Measurements from ENCODE around the gene HOXA1. TPM values are rescaled to one million over a fixed set of nuclear protein-coding genes. Genes with fewer than 3 reads are reported as not detected.

The HOXA1 gene
- total RNA-seq, 4 donors from 2014 or later, result 1.6 to 2.5 (median 2.2) TPM

- H3K27ac ChIP-seq, result peak overlapping the region; percentile 96 to 99 (median 99)
- WGBS, 2 donors, result 34 to 36% methylated on average over 13 of the region's 13 CpGs
- intact Hi-C loops (cut with DNase I), result no loop called here
Measured at GRCh38 chr7:27104341-27105058, 8.7 kb upstream of the HOXA1 start.

GRCh38 chr7:27103489-27104226 lies 7.9 kb upstream of the HOXA1 start:
- intact Hi-C loops (cut with DNase I), result no loop called here
- TF ChIP-seq CTCF (IDR thresholded peaks at IDR 0.05) (no peak), POLR2A (IDR thresholded peaks at IDR 0.05) (no peak)
- H3K9me3 ChIP-seq, result no peaks in the 10 kb centered on the region
- peaks cover 10 to 97% (median 35%) of the 10 kb centered on the region in 3 donors for H3K4me1 ChIP-seq
- peak overlapping the region; percentile 96 to 99 (median 99) for H3K27ac ChIP-seq
- no peak for DNase-seq
- WGBS, 2 donors, result 8 to 9% methylated on average over 25 to 28 of the region's 35 CpGs
- H3K36me3 ChIP-seq, result no peaks in the 10 kb centered on the region
- H3K4me3 ChIP-seq, result peak overlapping the region; percentile 35 to 97 (median 86)
- H3K27me3 ChIP-seq, result peaks cover 0 to 11% (median 0%) of the 10 kb centered on the region in 4 donors

More at GRCh38 chr7:27104341-27105058, 8.7 kb upstream of the HOXA1 start:
- Histone ChIP-seq H3K4me3 (peak overlapping the region in 3 of 4 donors; percentile 85 to 97 (median 88)), H3K9me3 (no peaks in the 10 kb centered on the region), H3K36me3 (no peaks in the 10 kb centered on the region), H3K4me1 (peaks cover 15 to 98% (median 43%) of the 10 kb centered on the region in 3 donors), H3K27me3 (peaks cover 0 to 11% (median 0%) of the 10 kb centered on the region in 4 donors)
- DNase-seq, result no peak
- no peak for TF ChIP-seq CTCF (IDR thresholded peaks at IDR 0.05)
- TF ChIP-seq POLR2A (IDR thresholded peaks at IDR 0.05), result no peak

- H3K4me3 ChIP-seq, result peak within 1 kb of the TSS; percentile 35 to 97 (median 86)
- no peaks in the 10 kb centered on the region for H3K9me3 ChIP-seq
- H3K36me3 ChIP-seq, result no peaks in the 10 kb centered on the region
- H3K27me3 ChIP-seq, result peaks cover 0 to 11% (median 0%) of the 10 kb centered on the region in 4 donors
- intact Hi-C loops (cut with DNase I), result no loop called here
- 9 to 11% methylated on average over 17 to 28 of the region's 29 CpGs for WGBS, 2 donors
- peak within 1 kb of the TSS; percentile 96 to 99 (median 99) for H3K27ac ChIP-seq
- peak in 2 of 4 donors; percentile 22 to 53 for TF ChIP-seq POLR2A (IDR thresholded peaks at IDR 0.05)
- no peak for TF ChIP-seq CTCF (IDR thresholded peaks at IDR 0.05)
- H3K4me1 ChIP-seq, result peaks cover 9 to 97% (median 30%) of the 10 kb centered on the region in 3 donors
- DNase-seq, result no peak
Measured at GRCh38 chr7:27102581-27103442, 7.0 kb upstream of the HOXA1 start, which contains the start of gene HOXA2. HOXA2 (minus strand) TSS chr7:27102683; CDS start chr7:27102500, 183 bp downstream.

- intact Hi-C loops (cut with DNase I), result no loop called here
- H3K4me1 ChIP-seq, result peaks cover 9 to 97% (median 32%) of the 10 kb centered on the region in 3 donors
- no peaks in the 10 kb centered on the region for H3K9me3 ChIP-seq
- no peak for TF ChIP-seq POLR2A (IDR thresholded peaks at IDR 0.05)
- 0 to 2% methylated on average over 3 to 9 of the region's 39 CpGs for WGBS, 2 donors
- H3K36me3 ChIP-seq, result no peaks in the 10 kb centered on the region
- H3K27me3 ChIP-seq, result peaks cover 0 to 11% (median 0%) of the 10 kb centered on the region in 4 donors
- H3K27ac ChIP-seq, result peak overlapping the region; percentile 96 to 99 (median 99)
- DNase-seq, result no peak
- peak overlapping the region; percentile 35 to 97 (median 86) for H3K4me3 ChIP-seq
Measured at GRCh38 chr7:27101957-27102580, 6.3 kb upstream of the HOXA1 start.

Measured in esophagus squamous epithelium (tissue), 5 donors.